H1 (cell line): ENCODE results near the gene AZGP1. TPM values are rescaled to one million over a fixed set of nuclear protein-coding genes. Genes with fewer than 3 reads are reported as not detected.

Experiments
- CTCF ChIA-PET: fragments of 300-600 bp; sonication (Branson Sonifier 250); formaldehyde crosslinking; loops from one replicate; lab custom pipeline; 2021; ENCODE audit not compliant: partially characterized antibody; lab: Charles Lee
- POLR2A ChIA-PET: fragments of 300-600 bp; sonication (Branson Sonifier 250); formaldehyde crosslinking; loops from one replicate; lab custom pipeline; 2021; ENCODE audit warnings: inconsistent platforms; ENCODE audit not compliant: partially characterized antibody; lab: Charles Lee
- DNase-seq, 2 experiments: peaks; one replicate each; pipeline versions ENCODE4 v3.0.0 to v3.0.0-alpha.2; 2010 to 2022; ENCODE audit warnings: low spot score in 2 of 2, low read depth in 1 of 2, mixed read lengths in 1 of 2
- FAIRE-seq: peaks from 2 replicates; lab custom pipeline; 2011; peaks lifted over from hg19 to GRCh38; lab: Jason Lieb, UNC
- H2AFZ ChIP-seq: 2 replicates; pipeline ENCODE4 v1.8.1; 2012; ENCODE audit warnings: low read length, inconsistent platforms
- H2AK5ac ChIP-seq: 2 replicates; pipeline ENCODE4 v1.6.1; 2013; ENCODE audit warnings: low read depth, low read length
- H2BK120ac ChIP-seq: replicated peaks from 2 replicates; pipeline ENCODE3; 2013; ENCODE audit warnings: low read depth, low read length, inconsistent platforms
- H2BK12ac ChIP-seq: 2 replicates; pipeline ENCODE4 v1.6.1; 2013; ENCODE audit warnings: low read depth, low read length
- H2BK15ac ChIP-seq: 2 replicates; pipeline ENCODE4 v1.6.1; 2013; ENCODE audit warnings: low read length
- H2BK20ac ChIP-seq: 2 replicates; pipeline ENCODE4 v1.6.1; 2013; ENCODE audit warnings: low read length
- H2BK5ac ChIP-seq: 2 replicates; pipeline ENCODE4 v1.6.1; 2013; ENCODE audit warnings: low read depth, low read length
- H3K14ac ChIP-seq: 2 replicates; pipeline ENCODE4 v1.6.1; 2013; ENCODE audit warnings: inconsistent platforms; ENCODE audit not compliant: insufficient read length
- H3K18ac ChIP-seq: 2 replicates; pipeline ENCODE4 v1.6.1; 2013; ENCODE audit warnings: low read length; ENCODE audit errors: extremely low read depth
- H3K23ac ChIP-seq: 2 replicates; pipeline ENCODE4 v1.6.1; 2013; ENCODE audit warnings: inconsistent platforms; ENCODE audit not compliant: insufficient read length
- H3K23me2 ChIP-seq: 2 replicates; pipeline ENCODE4 v1.6.1; 2013; ENCODE audit warnings: low read depth, low read length
- H3K27ac ChIP-seq: 2 replicates; pipeline ENCODE4 v1.6.1; 2011; ENCODE audit warnings: low read depth, low read length, inconsistent platforms
- H3K27me3 ChIP-seq, 4 experiments: replicated peaks in 1 of 4; 1 replicate in 1 of 4; 2 replicates in 3 of 4; pipeline versions ENCODE4 v1.6.1 to v1.8.1; 2011 to 2013; ENCODE audit warnings: low read length in 3 of 4, mild to moderate bottlenecking in 3 of 4, inconsistent platforms in 2 of 4, mixed read lengths in 2 of 4, moderate library complexity in 1 of 4; ENCODE audit not compliant: control insufficient read depth in 3 of 4, insufficient read depth in 3 of 4; ENCODE audit errors: extremely low read depth in 1 of 4
- H3K36me3 ChIP-seq, 4 experiments: 2 replicates each; pipeline versions ENCODE4 v1.6.1 to v1.8.1; 2011 to 2013; ENCODE audit warnings: mild to moderate bottlenecking in 4 of 4, low read length in 3 of 4, moderate library complexity in 2 of 4, control low read depth in 1 of 4, inconsistent platforms in 1 of 4; ENCODE audit not compliant: insufficient read depth in 4 of 4, control insufficient read depth in 2 of 4
- H3K4ac ChIP-seq: replicated peaks from 2 replicates; pipeline ENCODE3; 2013; ENCODE audit warnings: low read length, low read depth, mixed read lengths, inconsistent platforms; ENCODE audit not compliant: insufficient read length
- H3K4me1 ChIP-seq, 4 experiments: replicated peaks in 1 of 4; 1 replicate in 1 of 4; 2 replicates in 3 of 4; pipeline versions ENCODE4 v1.6.1 to v1.8.1; 2011 to 2013; ENCODE audit warnings: low read length in 3 of 4, inconsistent platforms in 2 of 4, mixed read lengths in 1 of 4; ENCODE audit not compliant: insufficient read depth in 4 of 4, control insufficient read depth in 3 of 4
- H3K4me2 ChIP-seq, 2 experiments: 2 replicates each; pipeline versions ENCODE4 v1.6.1 to v1.8.1; 2011 to 2013; ENCODE audit warnings: low read depth in 2 of 2, low read length in 2 of 2, control low read depth in 1 of 2, inconsistent platforms in 1 of 2, mild to moderate bottlenecking in 1 of 2; ENCODE audit not compliant: insufficient read depth in 1 of 2
- H3K4me3 ChIP-seq, 4 experiments: fragments of 200-600, 300-600 bp in 1 of 4; sonication (generic), shearing (Covaris generic), sonication (Bioruptor Twin) in 1 of 4; 2 replicates each; pipeline versions ENCODE4 v1.5.1 to v1.8.1; 2011 to 2016; ENCODE audit warnings: low read length in 4 of 4, low read depth in 3 of 4, control low read depth in 2 of 4, inconsistent platforms in 2 of 4, mild to moderate bottlenecking in 2 of 4, mixed read lengths in 1 of 4, moderate library complexity in 1 of 4; ENCODE audit not compliant: insufficient read depth in 2 of 4; ENCODE audit errors: extremely low read depth in 1 of 4
- H3K56ac ChIP-seq: replicated peaks from 2 replicates; pipeline ENCODE3; 2013; ENCODE audit warnings: low read depth, mild to moderate bottlenecking, mixed read lengths, low read length, inconsistent platforms; ENCODE audit not compliant: insufficient read length
- H3K79me1 ChIP-seq: 2 replicates; pipeline ENCODE4 v1.6.1; 2013; ENCODE audit warnings: low read depth, low read length, control low read depth
- H3K79me2 ChIP-seq, 2 experiments: 2 replicates each; pipeline versions ENCODE4 v1.6.1 to v1.8.1; 2012 to 2013; ENCODE audit warnings: low read length in 2 of 2, mild to moderate bottlenecking in 2 of 2, inconsistent platforms in 1 of 2; ENCODE audit not compliant: insufficient read depth in 2 of 2, control insufficient read depth in 1 of 2
- H3K9ac ChIP-seq, 4 experiments: replicated peaks in 1 of 4; 1 replicate in 1 of 4; 2 replicates in 3 of 4; pipeline versions ENCODE4 v1.6.1 to v1.8.1; 2011 to 2013; ENCODE audit warnings: low read depth in 3 of 4, low read length in 3 of 4, control low read depth in 2 of 4, mild to moderate bottlenecking in 2 of 4, moderate library complexity in 2 of 4, inconsistent platforms in 1 of 4; ENCODE audit errors: extremely low read depth in 1 of 4
- H3K9me3 ChIP-seq, 2 experiments: 2 replicates each; pipeline versions ENCODE4 v1.6.1 to v1.8.1; 2012 to 2013; ENCODE audit warnings: mild to moderate bottlenecking in 2 of 2, moderate library complexity in 2 of 2, control low read depth in 1 of 2, inconsistent platforms in 1 of 2, low read depth in 1 of 2, low read length in 1 of 2, mixed read lengths in 1 of 2; ENCODE audit not compliant: insufficient read depth in 2 of 2
- H4K20me1 ChIP-seq, 2 experiments: replicated peaks in 1 of 2; 2 replicates each; pipeline versions ENCODE3 to v1.8.1; 2011 to 2013; ENCODE audit warnings: inconsistent platforms in 2 of 2, low read length in 2 of 2, mild to moderate bottlenecking in 1 of 2; ENCODE audit not compliant: insufficient read depth in 2 of 2, control insufficient read depth in 1 of 2
- H4K5ac ChIP-seq: 2 replicates; pipeline ENCODE4 v1.6.1; 2013; ENCODE audit warnings: low read length, low read depth, mixed read lengths, inconsistent platforms; ENCODE audit not compliant: insufficient read length
- H4K8ac ChIP-seq: 2 replicates; pipeline ENCODE4 v1.8.0; 2013; ENCODE audit warnings: mild to moderate bottlenecking, moderate library complexity, low read length, inconsistent platforms; ENCODE audit not compliant: insufficient read depth; ENCODE audit errors: extremely low read depth
- H4K91ac ChIP-seq: replicated peaks from 2 replicates; pipeline ENCODE3; 2013; ENCODE audit warnings: low read length, mixed read lengths, inconsistent platforms; ENCODE audit not compliant: insufficient read length
- GTF2F1 ChIP-seq: IDR thresholded peaks from 2 replicates; pipeline ENCODE4 v1.6.1; 2012; ENCODE audit warnings: low read depth, low read length, improper control_type of control experiment, borderline replicate concordance
- POLR2A ChIP-seq, 2 experiments: IDR thresholded peaks; 1 replicate in 1 of 2; 2 replicates in 1 of 2; pipeline ENCODE4 v1.6.1; 2011; ENCODE audit warnings: low read depth in 2 of 2, low read length in 2 of 2, mild to moderate bottlenecking in 2 of 2; ENCODE audit errors: control extremely low read depth in 1 of 2
- SRF ChIP-seq: IDR thresholded peaks from 2 replicates; pipeline ENCODE4 v1.6.1; 2011; ENCODE audit warnings: mild to moderate bottlenecking, low read depth, low read length, moderate library complexity
- TAF7 ChIP-seq: optimal IDR thresholded peaks from 2 replicates; pipeline ENCODE3; 2011; ENCODE audit warnings: low read depth, mild to moderate bottlenecking, inconsistent platforms, low read length, moderate library complexity, borderline replicate concordance
- TBP ChIP-seq: IDR thresholded peaks from 2 replicates; pipeline ENCODE4 v1.6.1; 2011; ENCODE audit warnings: low read depth, low read length, improper control_type of control experiment
- WGBS, 2 experiments: shearing (Covaris generic) in 1 of 2; methylation state at CpG; one replicate each; pipeline versions ENCODE4 v1.1.6 to v1.1.7; 2013 to 2015; ENCODE audit warnings: low lambda C conversion rate in 2 of 2, mixed read lengths in 2 of 2, inconsistent platforms in 1 of 2, low coverage in 1 of 2, missing lambda C conversion rate in 1 of 2; ENCODE audit not compliant: insufficient replicate concordance in 2 of 2, insufficient coverage in 1 of 2, insufficient read length in 1 of 2; ENCODE audit errors: extremely low coverage in 1 of 2, missing lambda C conversion rate in 1 of 2; 5-methylcytosine and 5-hydroxymethylcytosine counted together
- polyA plus RNA-seq, 7 experiments: library from polyadenylated mRNA; depleted of rRNA in 3 of 7; stranded (reverse) in 5 of 7; unstranded in 2 of 7; fragments of >200 nt in 5 of 7; fragments of 200-250 nt in 2 of 7; gene quantifications; 1 replicate in 5 of 7; 2 replicates in 1 of 7; 4 replicates in 1 of 7; pipeline versions ENCODE4 v1.2.1 to v1.2.3, GENCODE V29; 2011 to 2013; ENCODE audit warnings: missing spikeins in 2 of 7, mixed read lengths in 2 of 7
- total RNA-seq: library from RNA; stranded (reverse); fragmentation: NEBNext Ultra II Directional; extraction: Animal tissue kit (Norgen Biotek cat#: 25700); gene quantifications from 2 replicates; pipeline ENCODE4 v1.2.1, GENCODE V29; 2021
- TF ChIP-seq, protein P1 (sequence below): IDR thresholded peaks from 2 replicates; pipeline ENCODE4 v1.6.1; 2012; ENCODE audit warnings: low read length, inconsistent platforms
- TF ChIP-seq, protein P2 (sequence below), 3 experiments: IDR thresholded peaks; 1 replicate in 2 of 3; 2 replicates in 1 of 3; pipeline versions ENCODE4 v1.5.1 to v1.6.1; 2011; ENCODE audit warnings: low read length in 3 of 3, mild to moderate bottlenecking in 3 of 3, inconsistent platforms in 2 of 3, low read depth in 1 of 3, moderate library complexity in 1 of 3; ENCODE audit not compliant: insufficient read depth in 1 of 3; ENCODE audit errors: control extremely low read depth in 1 of 3

AZGP1 gene
- total and polyA plus RNA-seq, 2 of the 8 experiments (the other 6 are each of a cell fraction or from before 2014, with no cell fraction given), result 0.52 to 0.68 TPM

DNA sequence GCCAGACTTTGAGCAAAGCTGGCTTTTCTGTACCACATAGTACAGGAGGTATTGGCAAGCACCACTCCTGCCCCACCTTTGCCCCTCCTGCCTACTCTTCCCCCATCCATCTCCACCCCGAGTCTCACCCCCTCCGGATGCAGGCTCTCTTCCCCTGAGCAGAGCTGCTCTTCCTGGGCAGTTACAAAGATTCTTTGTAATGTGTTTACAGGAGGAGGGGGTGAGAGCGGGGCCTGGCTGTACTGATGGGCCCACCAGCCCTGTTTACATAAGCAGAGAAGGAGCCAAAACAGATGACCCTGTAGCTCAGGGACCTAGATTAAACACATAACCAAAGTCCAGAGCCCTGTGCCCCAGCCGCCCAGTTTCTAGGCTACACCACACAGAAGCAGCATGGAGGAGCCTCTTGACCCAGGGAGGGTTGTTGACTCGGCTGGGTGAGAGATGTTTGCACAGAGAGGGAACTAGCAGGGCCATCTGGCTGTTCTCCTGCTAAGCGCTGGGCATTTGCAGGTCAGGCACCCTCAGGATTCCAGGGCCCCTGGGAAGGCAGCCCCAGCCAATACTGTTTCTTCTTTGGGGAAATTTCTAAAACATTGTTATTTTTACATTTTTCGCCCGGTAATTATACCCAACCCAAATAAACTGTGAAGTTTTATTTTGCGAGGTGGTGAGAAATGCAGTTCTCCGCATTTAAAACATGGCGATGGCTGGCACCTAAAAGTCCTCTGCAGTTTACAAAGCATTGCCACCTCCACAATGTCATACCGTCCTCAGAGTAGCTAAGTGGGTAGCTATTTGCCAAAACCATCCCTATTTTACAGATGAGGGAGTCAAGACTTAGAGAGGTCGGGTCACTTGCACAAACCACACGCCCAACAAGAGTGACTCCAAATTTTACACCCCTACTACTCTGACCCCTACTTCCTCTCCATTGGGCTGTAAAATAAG, 28.2 kb upstream of the AZGP1 start:
- H3K27me3 ChIP-seq, result no peaks in the 10 kb centered on the region
- peak overlapping the region; percentile 48; the same call in 1 of the 2 replicates for H3K18ac ChIP-seq
- no peak overlapping the region for H2BK15ac ChIP-seq
- no peak overlapping the region for H2AK5ac ChIP-seq
- peaks cover 0 to 2% (median 0%) of the 10 kb centered on the region in 4 experiments; a peak in 2 of 7 replicates for H3K4me1 ChIP-seq
- FAIRE-seq (no peak), DNase-seq (no peak)
- no peaks in the 10 kb centered on the region for H3K79me1 ChIP-seq
- no peaks in the 10 kb centered on the region for H3K79me2 ChIP-seq
- H3K56ac ChIP-seq, result no peak overlapping the region
- no peak overlapping the region for H3K27ac ChIP-seq
- H3K9ac ChIP-seq, result no peak overlapping the region; a peak in 1 of 7 replicates
- no peaks in the 10 kb centered on the region for H3K9me3 ChIP-seq
- POLR2A ChIA-PET, result interaction anchor here (0.8 to 2.0 kb wide), 8 partner anchors 9 to 93 kb away, joined by 3 to 10 read pairs (median 4); partner anchors contain the start of gene ZKSCAN1
- H2AFZ ChIP-seq, result no peak overlapping the region
- CTCF ChIA-PET, result interaction anchor here (0.6 to 4.0 kb wide), 8 partner anchors 11 to 467 kb away, joined by 3 to 40 read pairs (median 4); partner anchors contain the start of gene ZSCAN25
- no peak overlapping the region for H2BK12ac ChIP-seq
- no peak overlapping the region for H3K23ac ChIP-seq
- H3K4me2 ChIP-seq, result no peak overlapping the region
- H4K5ac ChIP-seq, result no peak overlapping the region
- no peaks in the 10 kb centered on the region for H3K36me3 ChIP-seq
- H4K91ac ChIP-seq, result peak overlapping the region; percentile 12
- no peak overlapping the region for H2BK20ac ChIP-seq
- H3K14ac ChIP-seq, result no peak overlapping the region
- 81% methylated on average over 13 of the region's 14 CpGs; no CpG with 5 or more reads in 1 of the 2 experiments for WGBS, 2 experiments
- H2BK120ac ChIP-seq, result no peak overlapping the region
- H4K8ac ChIP-seq, result no peak overlapping the region
- H3K23me2 ChIP-seq, result peaks cover 2% of the 10 kb centered on the region; the same call in 1 of the 2 replicates
- H2BK5ac ChIP-seq, result no peak overlapping the region
- no peak overlapping the region for H3K4ac ChIP-seq
- no peak overlapping the region for H3K4me3 ChIP-seq
- no peaks in the 10 kb centered on the region for H4K20me1 ChIP-seq
- no peak for TF ChIP-seq SRF
- no peak for TF ChIP-seq TBP
- TF ChIP-seq, protein P1, sequence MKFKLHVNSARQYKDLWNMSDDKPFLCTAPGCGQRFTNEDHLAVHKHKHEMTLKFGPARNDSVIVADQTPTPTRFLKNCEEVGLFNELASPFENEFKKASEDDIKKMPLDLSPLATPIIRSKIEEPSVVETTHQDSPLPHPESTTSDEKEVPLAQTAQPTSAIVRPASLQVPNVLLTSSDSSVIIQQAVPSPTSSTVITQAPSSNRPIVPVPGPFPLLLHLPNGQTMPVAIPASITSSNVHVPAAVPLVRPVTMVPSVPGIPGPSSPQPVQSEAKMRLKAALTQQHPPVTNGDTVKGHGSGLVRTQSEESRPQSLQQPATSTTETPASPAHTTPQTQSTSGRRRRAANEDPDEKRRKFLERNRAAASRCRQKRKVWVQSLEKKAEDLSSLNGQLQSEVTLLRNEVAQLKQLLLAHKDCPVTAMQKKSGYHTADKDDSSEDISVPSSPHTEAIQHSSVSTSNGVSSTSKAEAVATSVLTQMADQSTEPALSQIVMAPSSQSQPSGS, result no peak
- no peak for TF ChIP-seq POLR2A (IDR thresholded peaks at IDR 0.05; ENCODE audit: control extremely low read depth in 1 of 2, low read depth in 2 of 2, low read length in 2 of 2)
- TF ChIP-seq, protein P2, sequence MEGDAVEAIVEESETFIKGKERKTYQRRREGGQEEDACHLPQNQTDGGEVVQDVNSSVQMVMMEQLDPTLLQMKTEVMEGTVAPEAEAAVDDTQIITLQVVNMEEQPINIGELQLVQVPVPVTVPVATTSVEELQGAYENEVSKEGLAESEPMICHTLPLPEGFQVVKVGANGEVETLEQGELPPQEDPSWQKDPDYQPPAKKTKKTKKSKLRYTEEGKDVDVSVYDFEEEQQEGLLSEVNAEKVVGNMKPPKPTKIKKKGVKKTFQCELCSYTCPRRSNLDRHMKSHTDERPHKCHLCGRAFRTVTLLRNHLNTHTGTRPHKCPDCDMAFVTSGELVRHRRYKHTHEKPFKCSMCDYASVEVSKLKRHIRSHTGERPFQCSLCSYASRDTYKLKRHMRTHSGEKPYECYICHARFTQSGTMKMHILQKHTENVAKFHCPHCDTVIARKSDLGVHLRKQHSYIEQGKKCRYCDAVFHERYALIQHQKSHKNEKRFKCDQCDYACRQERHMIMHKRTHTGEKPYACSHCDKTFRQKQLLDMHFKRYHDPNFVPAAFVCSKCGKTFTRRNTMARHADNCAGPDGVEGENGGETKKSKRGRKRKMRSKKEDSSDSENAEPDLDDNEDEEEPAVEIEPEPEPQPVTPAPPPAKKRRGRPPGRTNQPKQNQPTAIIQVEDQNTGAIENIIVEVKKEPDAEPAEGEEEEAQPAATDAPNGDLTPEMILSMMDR (IDR thresholded peaks at IDR 0.05; ENCODE audit: control extremely low read depth in 1 of 3, insufficient read depth in 1 of 3, low read depth in 1 of 3, low read length in 3 of 3), result no peak
- no peak for TF ChIP-seq GTF2F1
- no peak for TF ChIP-seq TAF7
